Epithelial cell of esophagus (primary cell): Measurements from ENCODE around the gene KL.

ENCODE experiments used
- DNase-seq: peaks from one replicate; pipeline ENCODE4 v3.0.0; 2010; ENCODE audit warnings: low read depth
- H3K4me3 ChIP-seq: 2 replicates; pipeline ENCODE4 v1.5.1; 2011; ENCODE audit warnings: mild to moderate bottlenecking, low read length, control low read depth
- TF ChIP-seq, protein P1 (sequence below): IDR thresholded peaks from 2 replicates; pipeline ENCODE4 v1.5.1; 2011; ENCODE audit warnings: low read depth, mild to moderate bottlenecking, low read length, control low read depth, inconsistent platforms; ENCODE audit not compliant: insufficient read depth; ENCODE audit errors: missing control alignments

The KL gene

DNA sequence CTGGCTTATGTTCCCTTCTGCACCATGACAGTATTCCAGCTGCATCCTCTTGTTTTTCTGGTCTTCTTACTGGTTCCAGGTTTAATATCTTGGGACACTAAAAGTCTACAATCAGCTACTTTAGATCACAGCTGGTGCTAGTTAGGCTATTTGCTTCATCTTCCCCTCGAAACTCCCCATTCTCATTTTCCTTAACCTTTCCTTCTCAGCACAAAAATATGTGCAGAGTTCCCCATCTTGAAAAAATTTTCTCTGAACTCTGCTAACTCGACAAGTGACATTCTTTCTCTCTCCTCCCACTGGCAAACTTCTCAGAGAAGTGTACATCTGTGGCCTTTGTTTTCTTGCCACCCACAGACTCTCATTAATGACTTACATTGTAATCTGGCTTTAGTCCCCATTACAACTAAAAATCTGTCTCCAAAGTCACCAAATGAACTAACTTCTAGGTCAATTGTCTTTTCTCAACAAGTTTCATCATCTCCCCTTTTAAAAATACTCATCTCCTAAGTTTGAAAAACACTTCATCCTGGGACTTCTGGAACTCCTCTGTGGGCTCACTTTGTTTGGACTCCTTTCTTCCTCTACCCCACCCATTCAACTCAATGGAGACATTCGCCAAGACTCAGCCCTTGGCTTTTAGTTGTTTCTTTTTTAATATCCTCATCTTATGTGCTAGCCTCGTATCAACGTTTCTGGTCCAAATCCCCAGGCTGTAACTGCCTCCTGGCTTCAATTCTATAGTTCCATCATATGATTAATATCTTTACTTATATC is 7.1 kb upstream of the KL start:
- H3K4me3 ChIP-seq: no peak overlapping the region
- DNase-seq: no peak
- TF ChIP-seq, protein P1, sequence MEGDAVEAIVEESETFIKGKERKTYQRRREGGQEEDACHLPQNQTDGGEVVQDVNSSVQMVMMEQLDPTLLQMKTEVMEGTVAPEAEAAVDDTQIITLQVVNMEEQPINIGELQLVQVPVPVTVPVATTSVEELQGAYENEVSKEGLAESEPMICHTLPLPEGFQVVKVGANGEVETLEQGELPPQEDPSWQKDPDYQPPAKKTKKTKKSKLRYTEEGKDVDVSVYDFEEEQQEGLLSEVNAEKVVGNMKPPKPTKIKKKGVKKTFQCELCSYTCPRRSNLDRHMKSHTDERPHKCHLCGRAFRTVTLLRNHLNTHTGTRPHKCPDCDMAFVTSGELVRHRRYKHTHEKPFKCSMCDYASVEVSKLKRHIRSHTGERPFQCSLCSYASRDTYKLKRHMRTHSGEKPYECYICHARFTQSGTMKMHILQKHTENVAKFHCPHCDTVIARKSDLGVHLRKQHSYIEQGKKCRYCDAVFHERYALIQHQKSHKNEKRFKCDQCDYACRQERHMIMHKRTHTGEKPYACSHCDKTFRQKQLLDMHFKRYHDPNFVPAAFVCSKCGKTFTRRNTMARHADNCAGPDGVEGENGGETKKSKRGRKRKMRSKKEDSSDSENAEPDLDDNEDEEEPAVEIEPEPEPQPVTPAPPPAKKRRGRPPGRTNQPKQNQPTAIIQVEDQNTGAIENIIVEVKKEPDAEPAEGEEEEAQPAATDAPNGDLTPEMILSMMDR: no peak

DNA sequence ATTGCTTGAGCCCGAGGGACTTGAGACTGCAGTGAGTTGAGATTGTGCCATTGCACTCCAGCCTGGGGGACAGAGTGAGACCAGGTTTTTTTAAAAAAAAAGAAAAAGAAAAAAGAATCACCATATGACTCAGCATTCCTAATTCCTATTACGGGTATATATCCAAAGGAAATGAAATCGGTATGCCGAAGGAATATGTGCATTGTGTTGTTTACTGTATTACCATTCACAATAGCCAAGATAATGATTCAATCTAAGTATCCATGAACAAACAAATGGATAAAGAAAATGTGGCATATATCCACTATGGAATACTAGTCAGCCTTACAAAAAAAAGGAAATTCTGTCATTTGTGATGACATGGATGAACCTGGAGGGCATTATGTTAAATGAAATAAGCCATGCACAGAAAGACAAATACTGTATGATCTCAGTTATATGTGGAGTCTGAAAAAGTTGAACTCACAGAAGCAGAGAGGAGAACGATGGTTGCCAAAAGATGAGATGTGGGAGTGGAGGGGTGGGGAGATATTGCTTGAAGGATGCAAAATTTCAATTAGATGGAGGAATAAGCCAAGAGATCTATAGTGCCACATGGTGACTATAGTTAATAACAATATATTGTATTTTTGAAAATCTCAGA is 4.3 kb upstream of the KL start:
- TF ChIP-seq, protein P1: no peak
- H3K4me3 ChIP-seq: no peak overlapping the region
- DNase-seq: no peak

DNA sequence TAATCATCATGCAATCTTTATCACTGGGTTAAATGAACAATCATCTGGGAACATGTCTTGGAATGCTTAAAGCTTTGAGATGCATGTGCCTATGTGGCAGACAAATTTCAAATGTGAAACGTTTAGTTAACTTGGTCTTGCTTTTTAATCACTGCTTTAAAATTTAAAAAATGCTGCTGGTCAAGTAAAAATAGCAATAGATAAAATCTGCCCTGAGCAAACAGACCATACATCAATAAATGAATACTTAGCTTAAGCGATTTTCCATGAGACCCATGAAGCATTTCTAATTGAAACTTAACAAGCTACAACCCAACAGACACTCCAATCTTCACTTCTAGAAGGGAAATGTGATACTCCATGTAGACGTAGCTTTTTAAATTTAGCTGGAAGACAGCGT is 1.9 kb upstream of the KL start:
- no peak for DNase-seq
- TF ChIP-seq, protein P1: no peak
- H3K4me3 ChIP-seq: no peak overlapping the region

DNA sequence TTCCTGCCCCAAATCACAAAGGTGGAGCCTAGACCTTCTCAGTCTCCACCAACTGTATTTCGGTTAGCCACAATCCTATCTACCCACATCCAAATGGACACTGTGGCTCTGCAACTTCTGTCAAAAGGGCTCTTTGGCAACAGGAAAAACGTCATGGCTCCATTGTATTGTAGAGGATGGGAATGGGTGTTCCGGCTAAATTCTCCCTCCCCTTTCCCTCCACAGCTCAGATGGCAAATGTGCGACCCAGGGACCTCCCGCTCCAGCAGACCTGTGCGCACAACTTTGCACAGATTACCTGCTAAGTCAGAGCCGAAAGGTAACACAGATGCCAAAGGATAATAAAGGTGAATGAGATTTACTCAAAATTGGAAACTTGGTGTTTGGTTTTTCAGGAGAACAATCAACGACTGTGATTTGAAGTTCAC is 968 bp upstream of the KL start:
- no peak for DNase-seq
- TF ChIP-seq, protein P1: no peak
- H3K4me3 ChIP-seq: no peak overlapping the region

DNA sequence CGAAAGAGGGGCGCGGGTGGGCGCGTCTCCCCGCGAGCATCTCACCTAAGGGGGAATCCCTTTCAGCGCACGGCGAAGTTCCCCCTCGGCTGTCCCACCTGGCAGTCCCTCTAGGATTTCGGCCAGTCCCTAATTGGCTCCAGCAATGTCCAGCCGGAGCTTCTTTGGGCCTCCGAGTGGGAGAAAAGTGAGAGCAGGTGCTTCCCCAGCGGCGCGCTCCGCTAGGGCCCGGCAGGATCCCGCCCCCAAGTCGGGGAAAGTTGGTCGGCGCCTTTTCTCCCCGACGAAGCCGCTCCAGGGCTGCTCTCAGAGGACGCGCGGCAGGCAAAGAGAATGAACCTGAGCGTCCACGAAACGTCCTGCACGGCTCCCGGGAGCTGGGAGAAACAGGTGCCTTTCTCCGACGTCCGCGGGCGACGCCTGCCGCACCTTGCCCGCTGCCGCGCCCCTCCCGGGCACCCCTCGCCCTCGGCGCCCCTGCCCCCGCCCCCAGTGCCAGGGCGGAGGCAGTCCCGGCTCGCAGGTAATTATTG is 366 bp upstream of the KL start:
- DNase-seq: no peak
- TF ChIP-seq, protein P1: no peak
- H3K4me3 ChIP-seq: no peak overlapping the region

DNA sequence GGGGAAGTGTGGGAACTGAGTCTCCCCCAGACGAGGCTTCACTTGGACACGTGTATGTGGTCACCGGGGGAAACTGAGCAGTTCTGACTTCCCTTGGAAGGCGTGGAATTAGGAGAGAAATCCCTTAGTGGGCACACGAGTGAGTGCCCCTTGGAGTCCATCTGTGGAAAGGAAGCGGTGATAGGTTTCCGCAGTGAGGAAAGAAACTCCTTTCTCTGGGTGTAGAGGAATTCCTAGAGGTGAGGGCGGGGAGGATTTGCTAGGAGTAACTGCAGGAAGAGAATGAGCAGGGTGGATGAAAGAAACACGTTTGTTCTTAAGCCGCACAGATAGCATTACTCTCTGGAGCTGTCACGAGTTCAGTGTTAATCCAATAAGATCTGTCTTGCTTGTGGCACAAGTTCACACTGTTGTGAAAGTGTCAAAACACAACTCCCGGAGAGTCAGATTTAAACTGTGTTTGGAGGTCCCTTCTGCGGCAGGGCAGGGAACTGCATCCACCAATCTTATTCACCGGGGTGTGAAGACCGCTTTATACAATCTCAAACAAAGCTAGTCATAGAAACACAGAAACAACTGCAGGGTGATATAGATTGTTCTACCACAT is 1.2 kb downstream of the KL start:
- peak overlapping the region; percentile 5 for H3K4me3 ChIP-seq
- peak; percentile 64 for DNase-seq
- TF ChIP-seq, protein P1: peak; percentile 59
